NOMO-1 treated with dmso at 0.1 percent for 144 hours (cell line): ENCODE results near the gene TUT4.
"Not testable (repeated sequence)": the region's sequence is repeated elsewhere in the genome, so short reads cannot be mapped to it uniquely, and the experiment has no call there.

Experiments used
- DNase-seq: peaks from one replicate; lab custom pipeline; 2025; ENCODE audit not compliant: unreplicated experiment; lab: John Stamatoyannopoulos, UW

Gene TUT4, protein sequence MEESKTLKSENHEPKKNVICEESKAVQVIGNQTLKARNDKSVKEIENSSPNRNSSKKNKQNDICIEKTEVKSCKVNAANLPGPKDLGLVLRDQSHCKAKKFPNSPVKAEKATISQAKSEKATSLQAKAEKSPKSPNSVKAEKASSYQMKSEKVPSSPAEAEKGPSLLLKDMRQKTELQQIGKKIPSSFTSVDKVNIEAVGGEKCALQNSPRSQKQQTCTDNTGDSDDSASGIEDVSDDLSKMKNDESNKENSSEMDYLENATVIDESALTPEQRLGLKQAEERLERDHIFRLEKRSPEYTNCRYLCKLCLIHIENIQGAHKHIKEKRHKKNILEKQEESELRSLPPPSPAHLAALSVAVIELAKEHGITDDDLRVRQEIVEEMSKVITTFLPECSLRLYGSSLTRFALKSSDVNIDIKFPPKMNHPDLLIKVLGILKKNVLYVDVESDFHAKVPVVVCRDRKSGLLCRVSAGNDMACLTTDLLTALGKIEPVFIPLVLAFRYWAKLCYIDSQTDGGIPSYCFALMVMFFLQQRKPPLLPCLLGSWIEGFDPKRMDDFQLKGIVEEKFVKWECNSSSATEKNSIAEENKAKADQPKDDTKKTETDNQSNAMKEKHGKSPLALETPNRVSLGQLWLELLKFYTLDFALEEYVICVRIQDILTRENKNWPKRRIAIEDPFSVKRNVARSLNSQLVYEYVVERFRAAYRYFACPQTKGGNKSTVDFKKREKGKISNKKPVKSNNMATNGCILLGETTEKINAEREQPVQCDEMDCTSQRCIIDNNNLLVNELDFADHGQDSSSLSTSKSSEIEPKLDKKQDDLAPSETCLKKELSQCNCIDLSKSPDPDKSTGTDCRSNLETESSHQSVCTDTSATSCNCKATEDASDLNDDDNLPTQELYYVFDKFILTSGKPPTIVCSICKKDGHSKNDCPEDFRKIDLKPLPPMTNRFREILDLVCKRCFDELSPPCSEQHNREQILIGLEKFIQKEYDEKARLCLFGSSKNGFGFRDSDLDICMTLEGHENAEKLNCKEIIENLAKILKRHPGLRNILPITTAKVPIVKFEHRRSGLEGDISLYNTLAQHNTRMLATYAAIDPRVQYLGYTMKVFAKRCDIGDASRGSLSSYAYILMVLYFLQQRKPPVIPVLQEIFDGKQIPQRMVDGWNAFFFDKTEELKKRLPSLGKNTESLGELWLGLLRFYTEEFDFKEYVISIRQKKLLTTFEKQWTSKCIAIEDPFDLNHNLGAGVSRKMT (N-terminal part only)

DNA sequence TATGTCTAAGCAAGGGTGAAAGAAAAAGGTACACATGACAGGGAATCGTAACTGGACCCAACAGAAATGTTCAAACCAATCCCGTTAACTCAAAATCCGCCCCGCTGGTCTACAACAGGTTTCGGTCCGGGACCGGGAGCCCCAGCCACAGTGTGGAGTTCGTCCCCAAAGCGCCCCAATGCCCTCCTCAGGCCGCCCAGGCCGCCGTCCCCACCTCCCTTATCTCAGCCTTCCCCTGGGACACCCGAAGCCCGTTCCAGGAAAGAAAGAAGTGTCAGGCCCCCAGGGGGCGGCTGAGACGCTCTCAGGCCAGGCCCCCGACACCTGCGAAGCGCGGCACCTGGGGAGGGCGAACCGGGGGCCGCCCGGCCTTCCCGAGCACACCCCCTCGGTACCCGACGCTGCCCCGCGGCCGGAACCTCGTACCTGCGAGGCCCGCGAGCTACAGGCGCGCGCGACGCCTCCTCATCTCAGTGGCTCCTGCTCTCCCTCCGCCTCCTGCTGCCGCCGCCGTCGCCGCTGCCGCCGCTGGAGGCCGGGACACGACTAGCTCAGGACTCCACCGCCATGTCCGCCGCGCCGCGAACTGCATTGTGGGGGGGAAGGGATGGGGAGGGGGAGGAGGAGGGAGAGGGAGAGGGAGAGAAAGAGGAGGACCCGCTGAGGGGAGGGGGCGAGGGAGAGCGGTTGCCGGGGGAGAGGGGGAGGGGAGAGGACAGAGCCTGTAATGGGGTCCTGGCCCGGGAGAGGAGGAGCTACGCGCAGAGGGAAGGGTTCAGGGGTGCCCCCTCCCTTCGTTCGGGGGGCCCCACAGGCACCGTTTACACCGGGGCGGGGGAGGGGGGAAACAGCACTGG is at the start of gene TUT4:
TUT4 (minus strand) TSS at position 588 of the 857 bp plus-strand sequence. CDS start 26,812 bp downstream, outside the sequence.
- DNase-seq, result peak; percentile 58

DNA sequence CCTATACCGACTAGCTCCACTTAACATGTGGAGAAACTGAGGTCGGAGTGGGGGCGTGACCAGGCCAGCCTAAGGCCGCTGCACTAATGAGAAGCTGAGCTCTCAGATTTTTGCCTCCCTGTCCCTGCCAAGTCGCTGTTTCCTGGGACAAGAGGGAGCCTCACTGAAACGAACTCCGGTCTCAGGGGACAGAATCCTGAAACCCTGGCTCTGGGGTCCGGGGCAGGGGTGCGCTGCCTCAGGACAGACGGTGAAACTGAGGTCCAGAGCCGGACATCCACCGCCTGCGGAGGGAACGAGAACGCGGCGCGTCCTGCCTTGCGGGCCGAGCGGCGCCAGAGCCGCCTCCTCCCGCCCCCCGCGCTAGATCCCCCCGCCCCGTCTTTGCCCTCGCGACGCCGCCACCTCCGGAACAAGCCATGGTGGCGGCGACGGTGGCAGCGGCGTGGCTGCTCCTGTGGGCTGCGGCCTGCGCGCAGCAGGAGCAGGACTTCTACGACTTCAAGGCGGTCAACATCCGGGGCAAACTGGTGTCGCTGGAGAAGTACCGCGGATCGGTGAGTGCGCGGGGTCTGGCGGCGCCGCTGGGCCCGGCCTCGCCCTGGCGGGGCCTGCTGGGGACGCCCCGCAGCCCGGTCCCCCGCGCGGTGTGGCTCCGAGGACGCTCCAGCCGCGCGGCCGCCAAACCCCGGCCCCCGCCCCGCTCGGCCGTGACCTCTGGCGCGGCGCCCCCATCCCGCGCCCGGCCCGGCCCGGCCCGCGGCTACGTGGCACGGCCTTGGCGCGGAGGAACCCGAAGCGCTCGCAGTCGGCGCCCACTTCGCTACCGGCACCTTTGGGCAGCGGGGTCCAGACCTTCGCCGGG is 49.3 kb upstream of the TUT4 start, which contains the start of gene GPX7:
GPX7 (plus strand) TSS at position 381 of the 865 bp plus-strand sequence; CDS start at position 420, 39 bp downstream.
- no peak for DNase-seq

DNA sequence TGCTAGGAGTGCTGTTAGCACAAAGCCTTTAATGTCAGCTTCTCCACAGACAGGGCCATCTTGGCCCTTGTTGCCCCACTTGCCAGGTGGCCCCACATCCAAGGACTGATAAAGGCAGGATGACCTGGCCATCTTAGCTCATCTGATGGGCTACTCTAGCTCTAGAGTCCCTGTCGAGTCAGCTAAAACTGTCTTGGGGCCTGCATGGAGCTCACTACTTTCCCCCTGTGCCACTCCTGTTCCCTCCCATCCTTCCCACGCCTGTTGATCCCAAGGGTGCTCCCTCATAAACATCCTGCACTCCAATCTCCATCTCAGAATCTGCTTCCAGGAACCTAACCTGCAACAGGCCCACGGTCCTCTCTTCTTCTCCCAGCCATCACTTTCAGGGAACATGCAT is 48.6 kb upstream of the TUT4 start:
- no peak for DNase-seq

DNA sequence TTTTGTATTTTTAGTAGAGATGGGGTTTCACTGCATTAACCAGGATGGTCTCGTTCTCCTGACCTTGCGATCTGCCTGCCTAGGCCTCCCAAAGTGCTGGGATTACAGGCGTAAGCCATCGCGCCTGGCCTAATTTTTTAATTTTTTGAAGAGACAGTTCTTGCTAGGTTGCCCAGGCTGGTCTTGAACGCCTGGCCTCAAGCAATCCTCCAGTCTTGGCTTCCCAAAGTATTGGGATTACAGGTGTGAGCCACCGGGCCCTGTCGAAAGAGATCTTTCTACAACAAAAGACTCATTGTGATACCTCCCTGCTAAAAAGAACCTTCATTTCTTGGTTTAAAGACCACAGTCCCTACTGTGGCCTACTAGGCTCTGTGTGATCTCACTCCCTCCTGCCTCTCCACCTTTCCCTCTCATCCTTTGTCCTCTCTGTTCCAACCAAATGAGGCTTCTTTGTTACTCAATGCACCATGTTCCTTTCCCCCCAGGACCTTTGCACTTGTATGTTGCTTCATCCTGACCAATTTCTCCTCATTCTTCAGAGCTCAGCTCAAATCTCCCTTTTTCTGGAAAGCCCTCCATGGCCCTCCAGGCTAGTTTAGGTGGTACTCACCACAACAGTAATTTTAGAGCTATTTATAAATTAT is 47.8 kb upstream of the TUT4 start:
- no peak for DNase-seq

DNA sequence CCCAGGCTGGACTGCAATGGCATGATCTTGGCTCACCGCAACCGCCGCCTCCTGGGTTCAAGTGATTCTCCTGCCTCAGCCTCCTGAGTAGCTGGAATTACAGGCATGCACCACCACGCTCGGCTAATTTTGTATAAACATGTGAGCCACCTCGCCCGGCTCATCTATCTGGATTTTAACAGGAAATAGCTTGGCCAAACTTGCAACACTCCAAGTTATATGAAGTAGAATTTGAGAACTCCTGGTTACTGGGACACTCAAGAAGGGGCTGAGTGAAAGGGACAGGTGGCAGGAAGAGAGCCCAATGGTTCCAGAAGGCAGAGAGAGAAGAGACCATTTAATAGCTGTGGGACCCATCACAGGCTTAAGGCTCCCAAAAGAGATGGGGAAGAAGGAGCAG is 46.3 kb upstream of the TUT4 start:
- no peak for DNase-seq

DNA sequence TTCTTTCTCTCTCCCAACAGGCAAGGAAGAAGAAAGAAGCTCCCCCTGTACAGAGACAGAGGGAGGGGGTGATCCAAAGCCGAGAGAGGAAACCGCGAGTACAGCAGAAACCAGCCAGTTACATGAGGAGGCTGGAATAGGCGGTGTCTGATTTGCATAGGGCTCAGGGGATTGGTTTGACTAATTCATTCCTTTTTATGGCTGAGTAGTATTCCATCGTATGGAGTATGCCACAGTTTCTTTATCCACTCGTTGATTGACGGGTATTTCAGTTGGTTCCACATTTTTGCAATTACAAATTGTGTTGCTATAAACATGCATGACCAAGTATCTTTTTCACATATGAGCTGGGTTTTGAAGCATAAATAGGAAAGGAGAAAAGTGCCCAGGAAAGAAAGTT is 45.8 kb upstream of the TUT4 start:
- DNase-seq, result no peak

DNA sequence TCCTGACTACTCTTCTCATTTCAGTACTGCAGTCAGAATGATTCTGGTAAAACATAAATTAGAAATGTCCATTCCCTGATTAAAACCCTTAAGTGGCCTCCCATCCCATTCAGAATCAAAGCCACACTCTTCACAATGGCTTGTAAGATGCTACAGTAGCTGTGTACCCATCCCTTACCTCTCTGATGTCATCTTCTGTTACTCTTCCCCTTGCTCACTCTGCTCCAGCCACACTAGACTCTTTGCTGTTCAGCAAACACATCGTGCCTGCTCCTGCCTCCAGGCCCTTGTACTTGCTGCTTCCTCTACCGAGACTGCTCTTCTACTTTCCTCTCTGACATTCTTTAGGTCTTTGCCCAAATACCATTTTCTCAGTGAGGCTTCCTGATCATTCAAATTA is 45.0 kb upstream of the TUT4 start:
- no peak for DNase-seq

DNA sequence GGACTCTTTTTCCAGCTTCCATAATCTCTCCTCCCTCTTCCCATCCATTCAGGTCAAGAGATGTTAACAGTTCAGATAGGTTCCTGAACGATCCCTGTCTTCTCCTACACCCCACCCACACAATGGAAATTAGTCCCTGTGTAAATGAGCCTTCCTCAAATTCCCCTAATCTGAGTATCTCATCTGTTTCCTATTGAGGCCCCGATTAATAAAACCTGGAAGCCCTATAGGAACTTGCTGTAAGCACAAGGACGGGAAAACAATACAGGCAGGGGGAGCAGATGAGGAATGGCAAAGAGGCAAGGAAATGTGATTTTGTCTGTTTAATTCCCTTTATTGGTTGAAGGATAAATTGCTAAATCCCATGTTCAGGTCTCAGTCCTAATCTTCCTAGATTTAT is 42.2 kb upstream of the TUT4 start:
- DNase-seq, result no peak

DNA sequence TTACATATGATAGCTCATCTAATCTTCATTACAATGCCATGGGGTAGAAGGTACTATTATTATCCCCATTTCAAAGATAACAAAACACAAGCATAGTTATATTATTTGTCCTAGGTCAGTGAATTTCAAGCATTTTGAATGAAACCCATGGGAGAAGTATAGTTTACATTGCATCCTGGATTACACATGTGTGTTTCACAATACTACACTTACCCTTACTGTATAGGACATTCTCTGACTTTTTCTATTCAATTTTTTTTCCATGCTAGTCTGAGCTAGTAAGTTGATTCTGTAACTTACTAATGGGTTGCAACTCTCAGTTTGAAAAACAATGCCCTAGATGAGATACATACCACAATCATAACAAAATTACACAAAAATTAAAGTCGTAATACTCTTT is 40.6 kb upstream of the TUT4 start:
- no peak for DNase-seq

DNA sequence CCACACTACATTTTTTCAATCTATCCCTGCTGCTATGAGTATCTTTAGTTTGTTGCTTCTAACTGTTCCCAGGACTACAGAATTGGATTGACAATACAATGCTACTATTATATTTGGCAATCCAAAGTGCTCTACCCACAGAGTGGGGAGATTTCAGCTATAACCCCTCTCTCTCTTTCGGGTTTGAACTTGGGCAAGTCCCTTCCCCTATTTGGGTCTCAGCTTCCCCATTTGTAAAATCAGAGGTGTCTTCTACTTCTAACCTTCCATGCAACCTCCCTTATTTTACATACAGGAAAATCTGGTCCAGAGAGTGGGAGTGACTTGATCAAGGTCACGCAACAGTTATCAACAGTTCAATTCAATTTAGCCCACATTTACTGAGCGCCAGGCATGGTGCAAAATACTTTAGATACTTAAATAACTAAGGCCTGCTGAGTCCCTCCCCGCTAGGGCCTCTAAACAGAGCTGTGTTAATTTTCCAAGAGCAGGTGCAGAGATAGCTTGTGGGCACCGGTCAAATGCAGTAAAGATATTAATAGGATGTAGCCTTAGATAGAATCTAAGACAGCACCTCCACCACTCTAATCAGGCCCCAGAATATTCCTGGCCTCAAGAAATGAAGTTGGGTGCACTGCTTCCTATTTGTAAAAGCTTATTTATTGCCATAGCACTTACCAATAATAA is 39.9 kb upstream of the TUT4 start:
- no peak for DNase-seq

DNA sequence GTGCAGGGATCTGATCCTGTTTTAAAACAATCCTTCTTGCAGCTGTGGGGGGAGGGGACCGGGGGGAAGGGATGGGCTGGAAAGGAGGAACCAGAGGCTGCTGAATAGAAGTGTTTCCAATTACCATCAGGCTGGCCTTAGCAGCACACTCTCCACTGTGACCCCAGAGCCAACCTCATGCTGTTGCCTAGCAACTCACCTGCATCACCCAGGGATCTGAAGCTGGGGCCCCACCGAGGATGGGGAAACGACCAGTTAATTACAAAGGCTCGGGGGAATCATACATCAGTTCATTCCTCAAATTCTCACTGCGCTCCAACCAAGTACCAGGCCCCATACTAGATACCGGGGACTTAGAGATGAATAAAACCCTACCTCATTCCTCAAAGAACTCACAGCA is 37.4 kb upstream of the TUT4 start:
- DNase-seq, result no peak

DNA sequence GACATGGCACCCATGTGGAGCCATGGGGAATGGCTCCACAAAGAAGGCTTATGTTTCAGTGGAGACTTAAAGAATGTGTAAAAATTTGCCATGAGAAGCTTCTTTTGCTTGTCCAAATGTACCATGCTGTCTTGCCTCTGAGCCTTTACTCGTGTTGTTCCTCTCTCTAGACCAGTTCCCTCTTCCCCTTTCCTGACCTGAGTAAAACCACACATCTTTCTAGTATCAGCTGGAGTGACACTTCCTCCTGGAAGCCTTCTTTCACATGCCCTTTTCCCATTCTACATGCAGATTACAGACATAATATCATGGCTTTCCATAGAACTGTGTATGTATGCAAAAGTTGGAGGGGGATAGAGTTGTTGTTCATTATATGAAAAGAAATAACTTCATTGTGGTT is 35.6 kb upstream of the TUT4 start:
- peak; percentile 32 for DNase-seq

DNA sequence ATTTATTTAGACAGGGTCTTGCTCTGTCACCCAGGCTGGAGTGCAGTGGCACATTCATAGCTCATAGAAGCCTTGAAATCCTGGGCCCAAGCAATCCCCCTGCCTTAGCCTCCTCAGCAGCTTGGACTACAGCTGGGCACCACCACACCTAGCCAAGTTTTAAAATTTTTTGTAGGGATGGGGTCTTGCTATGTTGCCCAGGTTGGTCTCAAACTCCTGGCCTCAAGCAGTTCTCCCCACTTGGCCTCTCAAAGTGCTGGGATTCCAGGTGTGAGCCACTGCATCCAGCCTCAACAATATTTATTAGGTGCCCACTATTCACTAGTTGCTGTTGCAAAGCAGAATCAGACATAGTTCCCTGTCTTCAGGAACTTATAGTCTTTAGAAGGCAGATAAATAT is 35.1 kb upstream of the TUT4 start:
- no peak for DNase-seq

DNA sequence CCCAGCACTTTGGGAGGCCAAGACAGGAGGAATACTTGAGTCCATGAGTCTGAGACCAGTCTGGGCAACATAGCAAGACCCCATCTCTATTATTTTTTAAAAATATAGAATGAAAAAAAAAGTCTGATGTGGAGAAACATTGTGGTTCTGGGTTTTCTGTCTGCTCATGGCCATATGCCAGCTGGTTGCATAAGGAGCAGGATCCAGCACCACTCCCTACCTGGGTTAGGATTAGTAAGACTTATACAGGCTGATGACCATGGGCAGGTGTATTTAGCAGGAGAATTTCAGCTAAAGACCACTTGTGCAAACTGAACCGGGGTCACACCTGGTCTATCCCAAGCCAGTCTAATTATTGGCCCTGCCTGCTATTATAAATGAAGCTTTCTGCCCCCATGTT is 32.6 kb upstream of the TUT4 start:
- no peak for DNase-seq

DNA sequence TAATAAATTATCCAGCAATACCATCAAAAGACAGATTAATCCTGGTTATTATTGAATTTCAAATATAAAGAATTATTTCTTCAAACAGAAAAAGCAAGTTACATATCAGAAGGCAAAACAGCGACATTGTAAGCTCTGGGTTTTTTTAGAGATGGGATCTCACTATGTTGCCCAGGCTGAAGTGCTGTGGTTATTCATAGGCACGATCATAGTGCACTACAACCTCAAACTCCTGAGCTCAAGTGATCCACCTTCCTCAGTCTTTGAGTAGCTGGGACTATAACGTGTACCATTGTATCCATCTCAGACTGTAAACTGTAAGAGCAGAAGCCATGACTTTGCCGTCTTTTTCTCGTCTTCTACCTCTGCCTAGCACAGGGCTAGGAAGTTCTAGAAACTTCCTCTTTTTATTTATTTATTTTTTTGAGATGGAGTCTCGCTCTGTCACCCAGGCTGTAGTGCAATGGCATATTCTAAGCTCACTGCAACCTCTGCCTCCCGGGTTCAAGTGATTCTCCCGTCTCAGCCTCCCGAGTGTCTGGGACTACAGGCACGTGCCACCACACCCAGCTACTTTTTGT is 29.3 kb upstream of the TUT4 start:
- no peak for DNase-seq

DNA sequence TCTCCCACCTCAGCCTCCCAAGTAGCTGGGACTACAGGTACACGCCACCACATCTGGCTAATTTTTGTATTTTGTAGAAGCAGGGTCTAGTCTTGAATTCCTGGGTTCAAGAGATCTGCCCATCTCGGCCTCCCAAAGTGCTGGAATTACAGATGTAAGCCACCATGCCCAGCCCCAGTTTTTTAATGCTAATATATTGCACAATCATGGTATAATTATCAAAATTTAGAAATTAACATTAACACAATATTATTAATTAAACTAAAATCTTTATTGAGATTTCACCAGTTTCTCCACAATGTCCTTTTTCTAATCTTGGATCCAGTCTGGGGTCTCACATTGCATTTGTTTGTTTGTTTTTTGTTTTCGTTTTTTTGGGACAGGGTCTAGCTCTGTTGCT is 27.4 kb upstream of the TUT4 start:
- no peak for DNase-seq

DNA sequence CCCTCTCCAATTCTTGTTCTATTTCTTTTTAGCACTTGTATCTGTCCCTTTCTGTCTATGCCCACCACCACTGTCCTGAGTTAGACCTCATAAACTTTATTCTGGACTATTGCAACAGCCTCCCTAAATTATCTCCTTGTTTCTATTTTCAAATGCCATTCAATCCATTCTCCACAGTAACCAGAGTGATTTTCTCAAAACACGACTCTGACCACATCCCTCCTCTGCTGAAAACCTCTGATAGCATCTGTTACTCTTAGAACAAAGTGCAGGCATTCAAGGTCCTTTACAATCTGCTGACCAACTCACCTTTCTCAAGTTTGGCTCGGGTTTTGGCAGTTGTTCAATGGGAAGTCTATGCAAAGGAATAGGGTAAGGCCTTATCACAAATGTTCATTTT is 26.5 kb upstream of the TUT4 start:
- DNase-seq, result no peak

DNA sequence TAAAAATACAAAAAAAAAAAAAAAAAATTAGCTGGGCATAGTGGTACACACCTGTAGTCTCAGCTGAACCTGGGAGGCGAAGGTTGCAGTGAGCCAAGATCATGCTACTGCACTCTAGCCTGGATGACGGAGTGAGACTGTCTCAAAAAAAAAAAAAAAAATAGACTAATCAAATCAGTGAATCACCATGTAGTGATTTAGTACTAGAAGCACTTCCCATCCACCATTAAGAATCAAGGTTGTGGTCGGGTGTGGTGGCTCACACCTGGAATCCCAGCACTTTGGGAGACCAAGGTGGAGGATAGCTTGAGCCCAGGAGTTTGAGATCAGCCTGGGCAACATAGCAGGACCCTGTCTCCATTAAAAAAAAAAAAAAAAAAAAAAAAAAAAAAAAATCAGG is 25.2 kb upstream of the TUT4 start:
- DNase-seq, result not testable (repeated sequence)
